Testis (tissue), 2 donors: ENCODE measurements around the gene ABHD10.

Experiments
- POLR2A ChIP-seq: fragments of 450-650 bp; IDR thresholded peaks from one replicate; pipeline ENCODE4 v1.6.1; 2017; ENCODE audit warnings: antibody characterized with exemption, mild to moderate bottlenecking, moderate library complexity
- TF ChIP-seq, protein P1 (sequence below), 3 experiments: fragments of 450-650 bp in 2 of 3; fragments of 200-600 bp in 1 of 3; sonication (generic) in 1 of 3; IDR thresholded peaks; one replicate each; pipeline ENCODE4 v1.5.1; 2016 to 2019; ENCODE audit warnings: antibody characterized with exemption in 3 of 3, mild to moderate bottlenecking in 2 of 3, moderate library complexity in 1 of 3

GRCh38 chr3:111943533-111943932, 35.3 kb upstream of the ABHD10 start:
- TF ChIP-seq, protein P1, sequence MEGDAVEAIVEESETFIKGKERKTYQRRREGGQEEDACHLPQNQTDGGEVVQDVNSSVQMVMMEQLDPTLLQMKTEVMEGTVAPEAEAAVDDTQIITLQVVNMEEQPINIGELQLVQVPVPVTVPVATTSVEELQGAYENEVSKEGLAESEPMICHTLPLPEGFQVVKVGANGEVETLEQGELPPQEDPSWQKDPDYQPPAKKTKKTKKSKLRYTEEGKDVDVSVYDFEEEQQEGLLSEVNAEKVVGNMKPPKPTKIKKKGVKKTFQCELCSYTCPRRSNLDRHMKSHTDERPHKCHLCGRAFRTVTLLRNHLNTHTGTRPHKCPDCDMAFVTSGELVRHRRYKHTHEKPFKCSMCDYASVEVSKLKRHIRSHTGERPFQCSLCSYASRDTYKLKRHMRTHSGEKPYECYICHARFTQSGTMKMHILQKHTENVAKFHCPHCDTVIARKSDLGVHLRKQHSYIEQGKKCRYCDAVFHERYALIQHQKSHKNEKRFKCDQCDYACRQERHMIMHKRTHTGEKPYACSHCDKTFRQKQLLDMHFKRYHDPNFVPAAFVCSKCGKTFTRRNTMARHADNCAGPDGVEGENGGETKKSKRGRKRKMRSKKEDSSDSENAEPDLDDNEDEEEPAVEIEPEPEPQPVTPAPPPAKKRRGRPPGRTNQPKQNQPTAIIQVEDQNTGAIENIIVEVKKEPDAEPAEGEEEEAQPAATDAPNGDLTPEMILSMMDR (IDR thresholded peaks at IDR 0.05), result no peak
- TF ChIP-seq POLR2A, result no peak
